ENCODE data around the gene PCSK1. TPM values are rescaled to one million over a fixed set of nuclear protein-coding genes. Genes with fewer than 3 reads are reported as not detected.

PCSK1 gene
- total and polyA plus RNA-seq, 2 experiments from 2014 or later, result 0.08 to 0.90 TPM

GRCh38 chr5:96478983-96479382, 45.9 kb upstream of the PCSK1 start:
- Histone ChIP-seq H3K27ac (no peak overlapping the region), H3K9me3 (ENCODE audit: low read depth) (no peaks in the 10 kb centered on the region), H3K79me2 (no peaks in the 10 kb centered on the region), H3K4me2 (no peak overlapping the region), H3K4me1 (ENCODE audit: insufficient read depth) (no peaks in the 10 kb centered on the region), H3K4me3 (no peak overlapping the region), H3K9me2 (replicated peaks; ENCODE audit: insufficient read depth) (no peaks in the 10 kb centered on the region), H3K36me3 (replicated peaks; ENCODE audit: insufficient read depth, low read depth) (no peaks in the 10 kb centered on the region), H2AFZ (no peak overlapping the region), H4K20me1 (ENCODE audit: insufficient read depth, poor library complexity, severe bottlenecking) (no peaks in the 10 kb centered on the region), H3K27me3 (no peaks in the 10 kb centered on the region)
- TF ChIP-seq EZH2phosphoT487 (IDR thresholded peaks at IDR 0.05; ENCODE audit: low read depth, severe bottlenecking, unreplicated experiment), result no peak
- no peak for TF ChIP-seq EZH2 (IDR thresholded peaks at IDR 0.05; ENCODE audit: borderline replicate concordance)
- TF ChIP-seq, protein P1, sequence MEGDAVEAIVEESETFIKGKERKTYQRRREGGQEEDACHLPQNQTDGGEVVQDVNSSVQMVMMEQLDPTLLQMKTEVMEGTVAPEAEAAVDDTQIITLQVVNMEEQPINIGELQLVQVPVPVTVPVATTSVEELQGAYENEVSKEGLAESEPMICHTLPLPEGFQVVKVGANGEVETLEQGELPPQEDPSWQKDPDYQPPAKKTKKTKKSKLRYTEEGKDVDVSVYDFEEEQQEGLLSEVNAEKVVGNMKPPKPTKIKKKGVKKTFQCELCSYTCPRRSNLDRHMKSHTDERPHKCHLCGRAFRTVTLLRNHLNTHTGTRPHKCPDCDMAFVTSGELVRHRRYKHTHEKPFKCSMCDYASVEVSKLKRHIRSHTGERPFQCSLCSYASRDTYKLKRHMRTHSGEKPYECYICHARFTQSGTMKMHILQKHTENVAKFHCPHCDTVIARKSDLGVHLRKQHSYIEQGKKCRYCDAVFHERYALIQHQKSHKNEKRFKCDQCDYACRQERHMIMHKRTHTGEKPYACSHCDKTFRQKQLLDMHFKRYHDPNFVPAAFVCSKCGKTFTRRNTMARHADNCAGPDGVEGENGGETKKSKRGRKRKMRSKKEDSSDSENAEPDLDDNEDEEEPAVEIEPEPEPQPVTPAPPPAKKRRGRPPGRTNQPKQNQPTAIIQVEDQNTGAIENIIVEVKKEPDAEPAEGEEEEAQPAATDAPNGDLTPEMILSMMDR (IDR thresholded peaks at IDR 0.05; ENCODE audit: poor library complexity), result no peak
- DNase-seq (ENCODE audit: low spot score), result no peak
- WGBS (ENCODE audit: low lambda C conversion rate, missing lambda C conversion rate), result 55% methylated on average over 1 of the region's 1 CpG

DNA sequence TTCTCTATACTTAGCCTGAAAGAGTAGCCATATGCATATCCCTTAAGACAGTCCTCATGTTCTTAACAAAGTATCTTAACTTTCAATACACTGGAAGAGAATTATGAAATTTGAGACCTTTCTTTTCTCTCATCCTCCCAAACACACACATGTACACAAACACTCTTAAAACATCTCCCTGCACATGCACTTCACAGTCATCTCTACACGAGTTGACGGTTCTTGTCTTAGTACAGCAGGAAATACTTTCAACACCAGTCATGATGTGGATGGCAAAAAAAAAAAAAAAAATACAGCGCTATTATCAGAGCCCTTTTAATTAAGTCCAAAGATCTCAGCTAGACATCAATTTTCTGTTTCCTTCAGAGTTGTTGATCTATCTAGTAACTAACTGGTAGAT, 43.6 kb upstream of the PCSK1 start:
- Histone ChIP-seq H3K4me3 (no peak overlapping the region), H3K9me2 (replicated peaks; ENCODE audit: insufficient read depth) (no peaks in the 10 kb centered on the region), H3K79me2 (no peaks in the 10 kb centered on the region), H3K27me3 (no peaks in the 10 kb centered on the region), H3K4me2 (no peak overlapping the region), H3K27ac (no peak overlapping the region), H2AFZ (no peak overlapping the region), H3K36me3 (replicated peaks; ENCODE audit: insufficient read depth, low read depth) (no peaks in the 10 kb centered on the region), H4K20me1 (ENCODE audit: insufficient read depth, poor library complexity, severe bottlenecking) (no peaks in the 10 kb centered on the region), H3K9me3 (ENCODE audit: low read depth) (no peaks in the 10 kb centered on the region), H3K4me1 (ENCODE audit: insufficient read depth) (no peaks in the 10 kb centered on the region)
- no peak for DNase-seq (ENCODE audit: low spot score)
- TF ChIP-seq EZH2 (IDR thresholded peaks at IDR 0.05; ENCODE audit: borderline replicate concordance) (no peak), EZH2phosphoT487 (IDR thresholded peaks at IDR 0.05; ENCODE audit: low read depth, severe bottlenecking, unreplicated experiment) (no peak)
- TF ChIP-seq, protein P1 (IDR thresholded peaks at IDR 0.05; ENCODE audit: poor library complexity), result no peak
- 73% methylated on average over 3 of the region's 3 CpGs for WGBS (ENCODE audit: low lambda C conversion rate, missing lambda C conversion rate)

DNA sequence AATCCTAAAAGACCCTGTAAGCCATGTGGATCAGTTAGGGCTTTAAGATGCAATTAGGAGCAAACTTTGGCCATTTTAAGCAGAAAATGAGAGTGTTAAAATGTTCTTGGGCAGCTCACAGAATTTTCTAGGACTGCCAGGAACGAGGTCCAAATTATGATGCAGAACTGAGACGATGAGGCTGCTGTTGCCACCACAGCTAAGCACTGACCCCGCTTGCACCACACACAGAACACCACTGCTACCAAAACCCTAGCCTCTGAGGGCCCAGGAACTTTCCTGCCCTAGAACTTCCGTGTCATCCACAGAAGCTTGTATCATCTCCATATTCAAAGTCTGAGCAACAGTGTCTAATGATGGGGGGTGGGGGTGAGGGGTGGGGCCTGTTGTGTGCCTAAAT, 41.0 kb upstream of the PCSK1 start:
- Histone ChIP-seq H3K79me2 (no peaks in the 10 kb centered on the region), H3K36me3 (replicated peaks; ENCODE audit: insufficient read depth, low read depth) (no peaks in the 10 kb centered on the region), H3K4me1 (ENCODE audit: insufficient read depth) (no peaks in the 10 kb centered on the region), H3K9me3 (ENCODE audit: low read depth) (no peaks in the 10 kb centered on the region), H3K9me2 (replicated peaks; ENCODE audit: insufficient read depth) (no peaks in the 10 kb centered on the region), H4K20me1 (ENCODE audit: insufficient read depth, poor library complexity, severe bottlenecking) (no peaks in the 10 kb centered on the region), H3K27ac (no peak overlapping the region), H3K4me3 (no peak overlapping the region), H3K27me3 (no peaks in the 10 kb centered on the region), H3K4me2 (no peak overlapping the region), H2AFZ (no peak overlapping the region)
- DNase-seq (ENCODE audit: low spot score), result no peak
- WGBS (ENCODE audit: low lambda C conversion rate, missing lambda C conversion rate), result 86% methylated on average over 4 of the region's 4 CpGs
- TF ChIP-seq, protein P1 (IDR thresholded peaks at IDR 0.05; ENCODE audit: poor library complexity), result no peak
- TF ChIP-seq EZH2 (IDR thresholded peaks at IDR 0.05; ENCODE audit: borderline replicate concordance), result no peak
- no peak for TF ChIP-seq EZH2phosphoT487 (IDR thresholded peaks at IDR 0.05; ENCODE audit: low read depth, severe bottlenecking, unreplicated experiment)

GRCh38 chr5:96473155-96473554, 40.1 kb upstream of the PCSK1 start:
- no peak overlapping the region for H3K27ac ChIP-seq
- H3K9me3 ChIP-seq (ENCODE audit: low read depth), result no peaks in the 10 kb centered on the region
- H3K4me1 ChIP-seq (ENCODE audit: insufficient read depth), result no peaks in the 10 kb centered on the region
- H3K4me2 ChIP-seq, result no peak overlapping the region
- H3K4me3 ChIP-seq, result no peak overlapping the region
- H3K9me2 ChIP-seq (replicated peaks; ENCODE audit: insufficient read depth), result no peaks in the 10 kb centered on the region
- H2AFZ ChIP-seq, result no peak overlapping the region
- H3K36me3 ChIP-seq (replicated peaks; ENCODE audit: insufficient read depth, low read depth), result no peaks in the 10 kb centered on the region
- TF ChIP-seq, protein P1 (IDR thresholded peaks at IDR 0.05; ENCODE audit: poor library complexity), result no peak
- no peaks in the 10 kb centered on the region for H4K20me1 ChIP-seq (ENCODE audit: insufficient read depth, poor library complexity, severe bottlenecking)
- DNase-seq (ENCODE audit: low spot score), result no peak
- no peaks in the 10 kb centered on the region for H3K27me3 ChIP-seq
- H3K79me2 ChIP-seq, result no peaks in the 10 kb centered on the region
- WGBS (ENCODE audit: low lambda C conversion rate, missing lambda C conversion rate), result 38% methylated on average over 1 of the region's 1 CpG
